GM12875 (cell line): ENCODE measurements around the gene MEIOB.

Experiments used
- H3K4me3 ChIP-seq: one replicate; pipeline ENCODE4 v1.5.1; 2011; ENCODE audit warnings: low read depth, low read length, control low read depth
- CTCF ChIP-seq: IDR thresholded peaks from 2 replicates; pipeline ENCODE4 v1.5.1; 2011; ENCODE audit warnings: low read depth, mild to moderate bottlenecking, control low read depth, inconsistent platforms, low read length, moderate library complexity, borderline replicate concordance; ENCODE audit not compliant: insufficient read depth

Gene MEIOB

GRCh38 chr16:1793578-1794220, 78.3 kb downstream of the MEIOB start, which contains the start of gene IGFALS:
Gene IGFALS, minus strand, starts transcription at chr16:1793705. Its CDS starts 53 bp downstream, at chr16:1793652.
- TF ChIP-seq CTCF = no peak
- no peak within 1 kb of the TSS for H3K4me3 ChIP-seq

GRCh38 chr16:1792836-1793577, 79.0 kb downstream of the MEIOB start:
- TF ChIP-seq CTCF = no peak

GRCh38 chr16:1791943-1792812, 79.8 kb downstream of the MEIOB start:
- H3K4me3 ChIP-seq = no peak overlapping the region
- TF ChIP-seq CTCF = no peak

More at GRCh38 chr16:1792836-1793577, 79.0 kb downstream of the MEIOB start:
- no peak overlapping the region for H3K4me3 ChIP-seq

GRCh38 chr16:1791256-1791942, 80.6 kb downstream of the MEIOB start:
- TF ChIP-seq CTCF = no peak

GRCh38 chr16:1790611-1791255, 81.2 kb downstream of the MEIOB start:
- TF ChIP-seq CTCF = no peak

More at GRCh38 chr16:1791256-1791942, 80.6 kb downstream of the MEIOB start:
- no peak overlapping the region for H3K4me3 ChIP-seq

GRCh38 chr16:1790261-1790610, 81.7 kb downstream of the MEIOB start:
- no peak overlapping the region for H3K4me3 ChIP-seq
- TF ChIP-seq CTCF = no peak

More at GRCh38 chr16:1790611-1791255, 81.2 kb downstream of the MEIOB start:
- H3K4me3 ChIP-seq = no peak overlapping the region
